ENCODE measurements around the gene CCDC83. TPM values are rescaled to one million over a fixed set of nuclear protein-coding genes. Genes with fewer than 3 reads are reported as not detected.
"Not testable (repeated sequence)": the region's sequence is repeated elsewhere in the genome, so short reads cannot be mapped to it uniquely, and the experiment has no call there.

The CCDC83 gene
- total RNA-seq, 1 experiment from 2014 or later, result not detected

DNA sequence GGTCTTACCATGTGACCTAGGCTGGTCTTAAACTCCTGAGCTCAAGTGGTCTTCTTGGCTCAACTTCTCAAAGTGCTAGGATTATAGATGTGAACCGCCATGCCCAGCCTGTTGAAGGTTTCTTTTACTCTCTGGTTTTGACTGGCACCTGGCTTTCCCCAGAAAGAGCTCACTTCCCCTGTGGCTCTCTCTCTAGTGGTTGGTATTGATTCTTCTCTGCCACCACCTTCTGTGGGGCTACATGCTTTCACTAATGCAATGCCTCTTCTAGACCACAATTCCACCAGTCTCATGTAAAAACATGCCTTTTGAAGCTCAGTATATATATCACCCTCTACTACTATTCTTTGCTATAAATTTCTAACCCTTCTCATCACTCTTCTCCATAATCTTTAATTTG, 67.2 kb downstream of the CCDC83 start:
- no peak overlapping the region for H3K27ac Mint-ChIP-seq (ENCODE audit: unreplicated experiment)
- H3K4me1 Mint-ChIP-seq (ENCODE audit: low read depth, unreplicated experiment), result no peaks in the 10 kb centered on the region
- no peaks in the 10 kb centered on the region for H3K27me3 Mint-ChIP-seq (ENCODE audit: unreplicated experiment)
- no peak for DNase-seq
- peaks cover under 1% of the 10 kb centered on the region for H3K9me3 Mint-ChIP-seq (ENCODE audit: low read depth, unreplicated experiment)
- CTCF ChIA-PET, result no interaction called here
- TF ChIP-seq, protein P1, sequence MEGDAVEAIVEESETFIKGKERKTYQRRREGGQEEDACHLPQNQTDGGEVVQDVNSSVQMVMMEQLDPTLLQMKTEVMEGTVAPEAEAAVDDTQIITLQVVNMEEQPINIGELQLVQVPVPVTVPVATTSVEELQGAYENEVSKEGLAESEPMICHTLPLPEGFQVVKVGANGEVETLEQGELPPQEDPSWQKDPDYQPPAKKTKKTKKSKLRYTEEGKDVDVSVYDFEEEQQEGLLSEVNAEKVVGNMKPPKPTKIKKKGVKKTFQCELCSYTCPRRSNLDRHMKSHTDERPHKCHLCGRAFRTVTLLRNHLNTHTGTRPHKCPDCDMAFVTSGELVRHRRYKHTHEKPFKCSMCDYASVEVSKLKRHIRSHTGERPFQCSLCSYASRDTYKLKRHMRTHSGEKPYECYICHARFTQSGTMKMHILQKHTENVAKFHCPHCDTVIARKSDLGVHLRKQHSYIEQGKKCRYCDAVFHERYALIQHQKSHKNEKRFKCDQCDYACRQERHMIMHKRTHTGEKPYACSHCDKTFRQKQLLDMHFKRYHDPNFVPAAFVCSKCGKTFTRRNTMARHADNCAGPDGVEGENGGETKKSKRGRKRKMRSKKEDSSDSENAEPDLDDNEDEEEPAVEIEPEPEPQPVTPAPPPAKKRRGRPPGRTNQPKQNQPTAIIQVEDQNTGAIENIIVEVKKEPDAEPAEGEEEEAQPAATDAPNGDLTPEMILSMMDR (IDR thresholded peaks at IDR 0.05; ENCODE audit: unreplicated experiment), result no peak
- H3K36me3 Mint-ChIP-seq (ENCODE audit: insufficient read depth, unreplicated experiment), result no peaks in the 10 kb centered on the region
- BruUV-seq (replicated peaks), result no TSS peak
- H3K4me3 Mint-ChIP-seq (ENCODE audit: low read depth, unreplicated experiment), result no peak overlapping the region
- intact Hi-C loops (cut with micrococcal nuclease; ENCODE audit: unreplicated experiment), result no loop called here

DNA sequence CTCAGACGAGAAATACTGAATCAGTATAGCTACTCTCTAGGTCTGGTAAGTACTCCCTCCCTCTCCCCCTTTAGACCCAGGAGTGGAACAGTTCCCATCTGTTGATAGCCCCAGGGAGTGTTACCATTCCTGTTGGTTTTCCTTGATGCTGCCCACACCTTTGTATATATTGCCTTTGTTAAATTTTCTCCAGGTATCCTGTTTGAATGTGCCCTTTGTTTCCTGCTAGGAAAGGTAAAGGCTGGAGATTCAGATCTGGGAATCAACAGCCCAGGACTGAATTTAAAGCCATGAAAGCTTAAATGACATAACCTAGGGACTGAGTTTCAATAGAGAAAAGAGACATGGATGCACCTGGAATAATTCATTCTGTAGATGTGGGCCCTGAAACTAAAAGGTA, 68.3 kb downstream of the CCDC83 start:
- TF ChIP-seq, protein P1 (IDR thresholded peaks at IDR 0.05; ENCODE audit: unreplicated experiment), result no peak
- intact Hi-C loops (cut with micrococcal nuclease; ENCODE audit: unreplicated experiment), result no loop called here
- H3K4me1 Mint-ChIP-seq (ENCODE audit: low read depth, unreplicated experiment), result no peaks in the 10 kb centered on the region

DNA sequence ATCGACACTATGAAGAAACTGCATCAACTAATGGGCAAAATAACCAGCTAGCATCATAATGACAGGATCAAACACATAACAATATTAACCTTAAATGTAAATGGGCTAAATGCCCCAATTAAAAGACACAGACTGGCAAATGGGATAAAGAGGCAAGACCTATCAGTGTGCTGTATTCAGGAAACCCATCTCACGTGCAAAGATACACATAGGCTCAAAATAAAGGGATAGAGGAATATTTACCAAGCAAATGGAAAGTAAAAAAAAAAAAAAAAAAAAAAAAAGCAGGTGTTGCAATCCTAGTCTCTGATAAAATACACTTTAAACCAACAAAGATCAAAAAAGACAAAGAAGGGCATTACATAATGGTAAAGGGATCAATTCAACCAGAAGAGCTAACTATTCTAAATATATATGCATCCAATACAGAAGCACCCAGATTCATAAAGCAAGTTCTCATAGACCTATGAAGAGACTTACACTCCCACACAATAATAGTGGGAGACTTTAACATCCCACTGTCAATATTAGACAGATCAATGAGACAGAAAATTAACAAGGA, 71.6 kb downstream of the CCDC83 start:
- H3K27ac Mint-ChIP-seq (ENCODE audit: unreplicated experiment); H3K4me1 Mint-ChIP-seq (ENCODE audit: low read depth, unreplicated experiment); intact Hi-C loops (cut with micrococcal nuclease; ENCODE audit: unreplicated experiment); H3K4me3 Mint-ChIP-seq (ENCODE audit: low read depth, unreplicated experiment); BruUV-seq (replicated peaks); H3K27me3 Mint-ChIP-seq (ENCODE audit: unreplicated experiment); DNase-seq; H3K9me3 Mint-ChIP-seq (ENCODE audit: low read depth, unreplicated experiment); H3K36me3 Mint-ChIP-seq (ENCODE audit: insufficient read depth, unreplicated experiment): not testable (repeated sequence)
- CTCF ChIA-PET, result interaction anchor here (0.7 kb wide), 1 partner anchor 242 kb away, joined by 11 read pairs; no protein-coding TSS in a partner anchor

More for the DNA sequence above, 68.3 kb downstream of the CCDC83 start:
- Mint-ChIP-seq H3K9me3 (ENCODE audit: low read depth, unreplicated experiment) (peaks cover 2% of the 10 kb centered on the region), H3K27me3 (ENCODE audit: unreplicated experiment) (no peaks in the 10 kb centered on the region), H3K27ac (ENCODE audit: unreplicated experiment) (no peak overlapping the region), H3K36me3 (ENCODE audit: insufficient read depth, unreplicated experiment) (no peaks in the 10 kb centered on the region), H3K4me3 (ENCODE audit: low read depth, unreplicated experiment) (no peak overlapping the region)
- no peak for DNase-seq
- CTCF ChIA-PET, result interaction anchor here (0.6 kb wide), 1 partner anchor 14 kb away, joined by 3 read pairs; no protein-coding TSS in a partner anchor
- BruUV-seq (replicated peaks), result no TSS peak

DNA sequence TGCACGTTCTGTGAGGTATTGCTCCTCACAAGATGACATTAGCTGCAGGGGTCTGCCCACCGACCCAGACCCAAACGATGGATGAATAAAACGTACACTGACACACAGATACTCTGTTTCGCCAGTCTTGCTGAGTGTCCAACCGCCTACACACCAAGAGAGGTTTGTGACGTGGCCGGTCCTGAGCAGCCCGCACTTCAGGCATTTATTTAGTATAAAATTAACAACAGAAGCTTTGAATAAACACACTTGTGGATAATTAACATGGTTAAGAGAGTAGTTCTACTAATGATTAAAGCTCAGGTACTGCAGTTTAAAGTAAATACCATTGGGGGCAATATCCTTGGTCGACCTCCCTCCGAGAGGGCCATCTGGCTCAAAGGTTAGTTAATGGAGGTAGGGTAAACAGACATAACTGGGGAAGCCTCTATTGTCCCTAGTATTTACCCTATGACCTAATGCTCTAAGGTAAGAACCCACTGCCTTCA, 75.7 kb downstream of the CCDC83 start:
- H3K27ac Mint-ChIP-seq (ENCODE audit: unreplicated experiment), result no peak overlapping the region
- TF ChIP-seq, protein P1 (IDR thresholded peaks at IDR 0.05; ENCODE audit: unreplicated experiment), result no peak
- DNase-seq, result no peak

DNA sequence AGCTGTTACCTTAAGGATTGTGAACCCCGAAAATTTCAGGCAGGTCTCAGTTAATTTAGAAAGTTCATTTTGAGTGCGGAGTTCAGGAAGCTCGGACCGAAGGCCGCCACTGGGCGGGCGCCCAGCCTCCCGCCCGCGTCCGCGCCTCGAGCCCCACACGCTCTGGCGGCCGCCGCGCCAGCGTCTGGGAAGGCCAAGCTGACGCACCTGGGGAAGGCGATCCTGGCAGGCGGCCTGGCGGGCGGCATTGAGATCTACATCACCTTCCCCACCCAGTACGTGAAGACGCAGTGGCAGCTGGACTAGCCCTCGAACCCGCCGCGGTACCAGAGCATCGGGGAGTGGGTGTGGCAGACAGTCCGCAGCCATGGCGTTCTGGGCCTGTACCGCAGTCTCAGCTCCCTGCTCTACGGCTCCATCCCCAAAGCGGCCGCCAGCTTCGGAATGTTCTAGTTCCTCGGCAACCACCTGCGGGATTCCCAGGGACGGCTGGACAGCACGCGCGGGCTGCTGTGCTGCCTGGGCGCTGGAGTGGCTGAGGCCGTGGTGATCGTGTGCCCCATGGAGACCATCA, 79.5 kb downstream of the CCDC83 start:
- CTCF ChIA-PET, result no interaction called here
- BruUV-seq (replicated peaks), result no TSS peak
- Mint-ChIP-seq H3K27me3 (ENCODE audit: unreplicated experiment) (no peaks in the 10 kb centered on the region), H3K4me3 (ENCODE audit: low read depth, unreplicated experiment) (no peak overlapping the region), H3K36me3 (ENCODE audit: insufficient read depth, unreplicated experiment) (no peaks in the 10 kb centered on the region), H3K9me3 (ENCODE audit: low read depth, unreplicated experiment) (no peaks in the 10 kb centered on the region), H3K4me1 (ENCODE audit: low read depth, unreplicated experiment) (no peaks in the 10 kb centered on the region), H3K27ac (ENCODE audit: unreplicated experiment) (no peak overlapping the region)
- DNase-seq, result no peak
- TF ChIP-seq, protein P1 (IDR thresholded peaks at IDR 0.05; ENCODE audit: unreplicated experiment), result no peak
- intact Hi-C loops (cut with micrococcal nuclease; ENCODE audit: unreplicated experiment), result no loop called here

More for the DNA sequence above, 75.7 kb downstream of the CCDC83 start:
- Mint-ChIP-seq H3K9me3 (ENCODE audit: low read depth, unreplicated experiment) (peaks cover 2% of the 10 kb centered on the region), H3K27me3 (ENCODE audit: unreplicated experiment) (no peaks in the 10 kb centered on the region), H3K36me3 (ENCODE audit: insufficient read depth, unreplicated experiment) (no peaks in the 10 kb centered on the region), H3K4me1 (ENCODE audit: low read depth, unreplicated experiment) (no peaks in the 10 kb centered on the region), H3K4me3 (ENCODE audit: low read depth, unreplicated experiment) (no peak overlapping the region)
- no TSS peak for BruUV-seq (replicated peaks)
- intact Hi-C loops (cut with micrococcal nuclease; ENCODE audit: unreplicated experiment), result no loop called here
- CTCF ChIA-PET, result interaction anchor here (0.6 kb wide), 2 partner anchors 8 to 232 kb away, joined by 3 to 4 read pairs; no protein-coding TSS in a partner anchor
